Hepatocyte (in vitro differentiated cells): Measurements from ENCODE around the gene SLC39A11. TPM values are rescaled to one million over a fixed set of nuclear protein-coding genes. Genes with fewer than 3 reads are reported as not detected.

ENCODE experiments used
- DNase-seq: peaks from one replicate; pipeline ENCODE4 v3.0.0-alpha.2; 2016; ENCODE audit warnings: low spot score
- H2AFZ ChIP-seq: fragments of 200-600 bp; sonication (generic); 2 replicates; pipeline ENCODE4 v1.6.0; 2016; ENCODE audit warnings: antibody characterized with exemption, mild to moderate bottlenecking
- H3K27ac ChIP-seq: fragments of 200-600 bp; sonication (generic); 2 replicates; pipeline ENCODE4 v1.5.1; 2016; ENCODE audit warnings: mild to moderate bottlenecking
- H3K27me3 ChIP-seq: fragments of 200-600 bp; sonication (generic); 2 replicates; pipeline ENCODE4 v1.6.1; 2016
- H3K36me3 ChIP-seq: fragments of 200-600 bp; sonication (generic); replicated peaks from 2 replicates; pipeline ENCODE4 v1.5.1; 2016; ENCODE audit warnings: low read depth; ENCODE audit not compliant: insufficient read depth
- H3K4me1 ChIP-seq: fragments of 200-600 bp; sonication (generic); 2 replicates; pipeline ENCODE4 v1.5.1; 2016; ENCODE audit warnings: mild to moderate bottlenecking, moderate library complexity; ENCODE audit not compliant: insufficient read depth
- H3K4me2 ChIP-seq: fragments of 200-600 bp; sonication (generic); 2 replicates; pipeline ENCODE4 v1.6.0; 2016
- H3K4me3 ChIP-seq: fragments of 200-600 bp; sonication (generic); 2 replicates; pipeline ENCODE4 v1.5.1; 2016; ENCODE audit warnings: mild to moderate bottlenecking
- H3K79me2 ChIP-seq: fragments of 200-600 bp; sonication (generic); 2 replicates; pipeline ENCODE4 v1.6.0; 2017; ENCODE audit warnings: mild to moderate bottlenecking
- H3K9me2 ChIP-seq: fragments of 200-600 bp; sonication (generic); replicated peaks from 2 replicates; pipeline ENCODE4 v1.6.0; 2017; ENCODE audit warnings: mild to moderate bottlenecking; ENCODE audit not compliant: insufficient read depth
- H3K9me3 ChIP-seq: fragments of 200-600 bp; sonication (generic); 2 replicates; pipeline ENCODE4 v1.5.1; 2016; ENCODE audit warnings: low read depth, mild to moderate bottlenecking
- H4K20me1 ChIP-seq: fragments of 200-600 bp; sonication (generic); 2 replicates; pipeline ENCODE4 v1.6.0; 2016; ENCODE audit warnings: mild to moderate bottlenecking; ENCODE audit not compliant: insufficient read depth, poor library complexity, severe bottlenecking
- EZH2 ChIP-seq: fragments of 200-600 bp; sonication (generic); IDR thresholded peaks from 2 replicates; pipeline ENCODE4 v1.6.1; 2016; ENCODE audit warnings: antibody characterized with exemption, mild to moderate bottlenecking, borderline replicate concordance
- EZH2phosphoT487 ChIP-seq: fragments of 200-600 bp; sonication (generic); IDR thresholded peaks from one replicate; pipeline ENCODE4 v1.6.1; 2018; ENCODE audit warnings: antibody characterized with exemption, mild to moderate bottlenecking, low read depth, moderate library complexity; ENCODE audit not compliant: unreplicated experiment, severe bottlenecking
- WGBS: methylation state at CpG from one replicate; pipeline ENCODE4 v1.1.6; 2016; ENCODE audit warnings: low lambda C conversion rate; ENCODE audit errors: missing lambda C conversion rate; 5-methylcytosine and 5-hydroxymethylcytosine counted together
- polyA plus RNA-seq: library from polyadenylated mRNA; unstranded; fragments of >200 nt; fragmentation: Nextera tagmentation; extraction: Ambion mirVana; gene quantifications from 2 replicates; pipeline ENCODE4 v1.2.1, GENCODE V29; 2016
- total RNA-seq: library from RNA; depleted of rRNA; stranded (reverse); fragments of >200 nt; gene quantifications from 2 replicates; pipeline ENCODE4 v1.2.3, GENCODE V29; 2014
- TF ChIP-seq, protein P1 (sequence below): fragments of 200-600 bp; sonication (generic); IDR thresholded peaks from 2 replicates; pipeline ENCODE4 v1.5.1; 2016; ENCODE audit warnings: antibody characterized with exemption, mild to moderate bottlenecking; ENCODE audit not compliant: poor library complexity

The SLC39A11 gene
- total and polyA plus RNA-seq, 2 experiments from 2014 or later = 37.7 to 39.1 TPM

DNA sequence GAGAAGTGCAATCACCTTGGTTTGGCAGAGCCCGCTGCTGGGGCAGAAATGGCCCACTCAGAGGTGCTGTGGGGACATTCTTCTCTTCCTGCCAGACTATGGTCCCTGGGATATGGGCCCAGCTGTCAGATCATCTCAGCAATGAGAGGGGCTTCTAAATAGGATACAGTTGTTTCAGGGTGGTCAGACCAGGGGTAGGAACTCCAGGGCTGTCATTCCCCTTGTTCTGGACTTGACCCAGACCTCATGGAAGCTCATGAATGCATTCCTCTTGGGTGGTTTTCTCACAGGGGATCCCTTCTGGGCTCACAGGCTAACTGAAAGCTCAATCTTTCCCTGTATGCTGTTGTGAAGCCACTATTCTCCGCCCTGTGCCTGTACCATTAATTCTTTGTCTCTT lies 347.2 kb downstream of the SLC39A11 start:
- Histone ChIP-seq H3K27me3 (no peaks in the 10 kb centered on the region), H3K36me3 (no peaks in the 10 kb centered on the region), H3K79me2 (no peaks in the 10 kb centered on the region), H3K4me3 (no peak overlapping the region), H3K4me1 (peaks cover 8% of the 10 kb centered on the region), H2AFZ (no peak overlapping the region), H4K20me1 (no peaks in the 10 kb centered on the region), H3K27ac (no peak overlapping the region), H3K9me3 (no peaks in the 10 kb centered on the region), H3K4me2 (no peak overlapping the region), H3K9me2 (no peaks in the 10 kb centered on the region)
- DNase-seq = no peak
- WGBS = 94% methylated on average over 2 of the region's 2 CpGs
- no peak for TF ChIP-seq EZH2phosphoT487
- TF ChIP-seq EZH2 = no peak
- TF ChIP-seq, protein P1, sequence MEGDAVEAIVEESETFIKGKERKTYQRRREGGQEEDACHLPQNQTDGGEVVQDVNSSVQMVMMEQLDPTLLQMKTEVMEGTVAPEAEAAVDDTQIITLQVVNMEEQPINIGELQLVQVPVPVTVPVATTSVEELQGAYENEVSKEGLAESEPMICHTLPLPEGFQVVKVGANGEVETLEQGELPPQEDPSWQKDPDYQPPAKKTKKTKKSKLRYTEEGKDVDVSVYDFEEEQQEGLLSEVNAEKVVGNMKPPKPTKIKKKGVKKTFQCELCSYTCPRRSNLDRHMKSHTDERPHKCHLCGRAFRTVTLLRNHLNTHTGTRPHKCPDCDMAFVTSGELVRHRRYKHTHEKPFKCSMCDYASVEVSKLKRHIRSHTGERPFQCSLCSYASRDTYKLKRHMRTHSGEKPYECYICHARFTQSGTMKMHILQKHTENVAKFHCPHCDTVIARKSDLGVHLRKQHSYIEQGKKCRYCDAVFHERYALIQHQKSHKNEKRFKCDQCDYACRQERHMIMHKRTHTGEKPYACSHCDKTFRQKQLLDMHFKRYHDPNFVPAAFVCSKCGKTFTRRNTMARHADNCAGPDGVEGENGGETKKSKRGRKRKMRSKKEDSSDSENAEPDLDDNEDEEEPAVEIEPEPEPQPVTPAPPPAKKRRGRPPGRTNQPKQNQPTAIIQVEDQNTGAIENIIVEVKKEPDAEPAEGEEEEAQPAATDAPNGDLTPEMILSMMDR = no peak

DNA sequence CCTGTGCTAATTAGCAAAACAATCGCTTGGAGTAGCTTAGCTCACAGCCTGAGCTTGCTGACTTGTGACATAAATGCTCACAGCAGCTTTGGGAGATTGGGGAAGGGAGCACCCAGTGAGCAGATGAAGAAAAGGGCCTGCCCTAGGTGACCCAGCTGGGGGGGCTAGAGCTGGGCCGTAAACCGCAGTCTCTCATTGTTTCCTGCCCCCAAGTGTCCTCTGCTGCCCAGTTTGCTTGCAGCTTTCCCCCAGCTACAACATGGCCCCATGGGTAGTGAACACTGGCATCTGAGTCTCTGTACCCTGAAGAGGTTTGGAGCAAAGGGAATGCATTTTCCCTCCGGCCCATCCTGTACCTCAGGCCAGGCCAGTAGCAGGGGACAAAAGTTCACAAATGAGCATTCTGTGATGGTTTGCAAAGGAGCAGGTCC lies 349.4 kb downstream of the SLC39A11 start:
- Histone ChIP-seq H3K4me1 (no peaks in the 10 kb centered on the region), H3K9me2 (no peaks in the 10 kb centered on the region), H3K4me2 (no peak overlapping the region), H3K27me3 (no peaks in the 10 kb centered on the region), H3K9me3 (no peaks in the 10 kb centered on the region), H3K36me3 (no peaks in the 10 kb centered on the region), H3K27ac (no peak overlapping the region), H4K20me1 (no peaks in the 10 kb centered on the region), H3K4me3 (no peak overlapping the region), H2AFZ (no peak overlapping the region), H3K79me2 (no peaks in the 10 kb centered on the region)
- DNase-seq = no peak
- 67% methylated on average over 4 of the region's 4 CpGs for whole genome bisulfite sequencing
- TF ChIP-seq EZH2 (no peak), EZH2phosphoT487 (no peak)
- TF ChIP-seq, protein P1 = no peak

DNA sequence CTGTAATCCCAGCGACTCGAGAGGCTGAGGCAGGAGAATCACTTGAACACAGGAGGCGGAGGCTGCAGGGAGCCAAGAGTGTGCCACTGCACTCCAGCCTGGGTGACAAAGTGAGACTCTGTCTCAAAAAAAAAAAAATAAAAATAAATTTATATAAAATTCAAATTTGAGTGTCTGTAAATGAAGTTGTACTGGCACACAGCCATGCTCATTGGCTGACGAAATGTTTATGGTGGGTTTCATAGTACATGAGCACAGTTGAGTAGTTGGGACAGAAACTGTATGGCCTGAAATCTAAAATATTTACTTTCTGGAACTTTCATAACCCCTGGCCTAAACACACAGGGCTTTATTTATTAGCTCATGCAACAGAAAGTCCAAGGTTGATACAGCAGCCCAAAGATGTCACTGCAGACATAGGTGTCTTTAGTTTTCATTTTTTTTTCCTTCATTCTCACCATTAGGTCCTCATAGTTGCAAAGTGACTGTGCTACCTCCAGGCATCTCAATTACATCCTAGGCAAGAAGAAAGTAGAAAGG lies 355.3 kb downstream of the SLC39A11 start:
- Histone ChIP-seq H3K27me3 (no peaks in the 10 kb centered on the region), H3K4me3 (no peak overlapping the region), H3K27ac (no peak overlapping the region), H4K20me1 (no peaks in the 10 kb centered on the region), H3K79me2 (no peaks in the 10 kb centered on the region), H3K4me1 (no peaks in the 10 kb centered on the region), H3K9me2 (no peaks in the 10 kb centered on the region), H3K36me3 (no peaks in the 10 kb centered on the region), H3K9me3 (no peaks in the 10 kb centered on the region), H3K4me2 (no peak overlapping the region), H2AFZ (no peak overlapping the region)
- DNase-seq = no peak
- TF ChIP-seq EZH2phosphoT487 = no peak
- TF ChIP-seq EZH2 = no peak
- TF ChIP-seq, protein P1 = no peak
- WGBS = 94% methylated on average over 4 of the region's 4 CpGs
